NCI-H146 (cell line): ENCODE measurements around the gene PREB.
A peak's percentile ranks its signal among the peaks of the same experiment; 100 is the strongest.

Experiments
- DNase-seq: peaks from one replicate; lab custom pipeline; 2025; lab: John Stamatoyannopoulos, UW

The PREB gene

GRCh38 chr2:27152796-27153464 lies 18.5 kb upstream of the PREB start:
- DNase-seq: peak; percentile 80

- peak; percentile 14 for DNase-seq
These were observed 17.8 kb upstream of the PREB start for GRCh38 chr2:27152102-27152795.

- no peak for DNase-seq
These were observed 16.3 kb upstream of the PREB start for GRCh38 chr2:27150639-27151230.

- DNase-seq: no peak
These were observed 15.4 kb upstream of the PREB start for GRCh38 chr2:27149570-27150405.

GRCh38 chr2:27148801-27149439 lies 14.5 kb upstream of the PREB start, which contains the start of gene TCF23:
Gene TCF23 (plus strand): TSS chr2:27149004. CDS start chr2:27149134, 130 bp downstream.
- no peak for DNase-seq

- no peak for DNase-seq
These were observed 13.5 kb upstream of the PREB start for GRCh38 chr2:27147935-27148334.

GRCh38 chr2:27145682-27146081 lies 11.2 kb upstream of the PREB start:
- no peak for DNase-seq

GRCh38 chr2:27143285-27143684 lies 8.8 kb upstream of the PREB start:
- DNase-seq: no peak

- no peak for DNase-seq
These were observed 4.9 kb upstream of the PREB start, which contains the start of gene PRR30 for GRCh38 chr2:27139310-27139709. Gene PRR30 (minus strand): TSS chr2:27139410. CDS start chr2:27138329, 1,081 bp downstream.

GRCh38 chr2:27138111-27138510 lies 3.7 kb upstream of the PREB start:
- no peak for DNase-seq

- no peak for DNase-seq
These were observed 3.0 kb upstream of the PREB start for GRCh38 chr2:27137322-27137935.

GRCh38 chr2:27136751-27137150 lies 2.3 kb upstream of the PREB start:
- no peak for DNase-seq

- DNase-seq: no peak
These were observed 1.1 kb upstream of the PREB start for GRCh38 chr2:27135478-27135955.

GRCh38 chr2:27134781-27135477 lies 493 bp upstream of the PREB start:
- no peak for DNase-seq

- DNase-seq: no peak
These were observed 1.1 kb downstream of the PREB start for GRCh38 chr2:27133195-27133875.

- DNase-seq: no peak
These were observed 3.0 kb downstream of the PREB start for GRCh38 chr2:27131429-27131828.

- no peak for DNase-seq
These were observed 4.0 kb downstream of the PREB start for GRCh38 chr2:27130396-27130795.

- no peak for DNase-seq
These were observed 5.5 kb downstream of the PREB start for GRCh38 chr2:27128668-27129571.
